Ramos (cell line): Measurements from ENCODE around the gene HS6ST1.

Experiments used
- in situ Hi-C: fragments of 300-500 bp; cut with MboI; formaldehyde crosslinking; loops from one replicate; pipeline ENCODE4 v1.14.3; 2022; ENCODE audit warnings: low sequenced_read_pairs; ENCODE audit not compliant: unreplicated experiment

The HS6ST1 gene

DNA sequence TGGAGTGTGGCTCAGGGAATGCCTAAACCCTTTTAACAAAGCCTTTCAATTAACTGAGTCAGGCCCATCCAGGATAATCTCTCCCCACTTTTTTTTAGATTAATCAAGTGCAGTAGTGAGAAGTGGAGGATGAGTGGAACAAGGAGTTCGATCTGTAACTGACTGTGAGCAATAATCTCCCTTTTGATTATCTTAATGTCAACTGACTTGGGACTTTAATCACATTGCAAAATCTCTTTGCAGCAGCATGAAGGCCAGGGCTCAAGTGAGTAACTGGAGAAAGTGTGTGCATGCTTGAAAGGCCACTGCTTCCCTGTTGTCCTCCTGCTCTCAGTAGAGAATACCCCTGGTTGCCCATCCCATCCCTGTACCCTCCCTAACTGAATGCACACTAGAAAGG, 32.1 kb upstream of the HS6ST1 start:
- in situ Hi-C loops, result no loop called here

- in situ Hi-C loops, result no loop called here
These were observed 30.0 kb upstream of the HS6ST1 start for GRCh38 chr2:128348701-128349100.

GRCh38 chr2:128347701-128348539, 29.3 kb upstream of the HS6ST1 start:
- in situ Hi-C loops, result no loop called here

- in situ Hi-C loops, result no loop called here
These were observed 28.5 kb upstream of the HS6ST1 start for GRCh38 chr2:128347171-128347558.

GRCh38 chr2:128346291-128347170, 27.9 kb upstream of the HS6ST1 start:
- in situ Hi-C loops, result no loop called here

DNA sequence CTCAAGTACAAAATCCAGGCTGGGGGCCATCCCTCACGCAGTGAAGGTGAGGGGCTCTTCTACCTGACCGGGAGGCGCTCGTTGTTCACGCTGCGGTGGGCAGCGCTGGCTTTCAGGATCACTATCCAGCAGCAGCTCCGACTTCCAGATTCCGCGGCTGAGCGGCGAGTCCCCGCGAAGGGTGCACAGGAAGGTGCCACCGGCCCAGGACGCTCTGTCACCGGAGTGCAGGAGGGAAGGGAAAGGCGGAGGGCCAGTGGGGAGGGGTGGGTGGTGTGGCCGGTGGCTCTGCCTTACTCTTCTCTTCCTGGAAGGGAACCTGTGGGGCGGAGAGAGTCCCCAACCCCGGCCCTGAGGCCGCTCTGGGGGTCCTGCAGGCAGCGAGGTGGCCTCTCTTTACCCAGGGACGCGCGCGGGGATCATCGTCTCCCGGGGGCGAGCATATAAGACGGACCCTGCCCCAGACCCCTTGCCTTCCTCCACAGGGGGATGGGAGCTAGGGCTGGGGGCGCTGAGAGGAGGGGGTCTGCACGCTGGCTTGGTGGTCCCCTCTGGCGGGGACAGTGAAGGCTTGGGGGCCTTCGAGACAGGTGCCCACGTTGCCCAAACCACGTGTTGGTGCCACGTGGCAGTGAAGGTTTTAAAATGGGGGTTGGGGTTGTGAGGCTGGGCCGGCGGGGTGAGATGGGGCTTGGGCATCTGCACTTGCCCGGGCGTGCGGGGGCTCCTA, 26.9 kb upstream of the HS6ST1 start:
- in situ Hi-C loops, result no loop called here

GRCh38 chr2:128344101-128344500, 25.4 kb upstream of the HS6ST1 start:
- in situ Hi-C loops, result no loop called here

DNA sequence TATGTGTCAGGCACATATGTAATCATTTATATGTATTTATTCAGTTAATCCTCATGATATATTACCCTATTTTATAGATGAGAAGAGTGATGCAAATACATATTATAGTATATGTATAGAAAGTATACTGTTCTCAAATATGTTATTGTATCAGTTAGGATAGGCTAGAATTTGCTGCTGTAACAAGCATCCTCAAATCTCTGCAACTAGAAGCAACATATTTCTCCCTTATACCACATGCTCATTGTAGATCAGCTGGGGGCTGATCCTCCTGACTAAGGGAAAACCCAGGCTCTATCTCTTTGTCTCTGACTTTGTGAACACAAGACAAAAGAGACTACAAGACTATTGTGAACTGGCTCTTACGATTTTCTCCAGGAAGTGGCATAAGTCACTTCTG, 24.8 kb upstream of the HS6ST1 start:
- in situ Hi-C loops, result no loop called here

GRCh38 chr2:128342550-128342949, 23.9 kb upstream of the HS6ST1 start:
- in situ Hi-C loops, result no loop called here

DNA sequence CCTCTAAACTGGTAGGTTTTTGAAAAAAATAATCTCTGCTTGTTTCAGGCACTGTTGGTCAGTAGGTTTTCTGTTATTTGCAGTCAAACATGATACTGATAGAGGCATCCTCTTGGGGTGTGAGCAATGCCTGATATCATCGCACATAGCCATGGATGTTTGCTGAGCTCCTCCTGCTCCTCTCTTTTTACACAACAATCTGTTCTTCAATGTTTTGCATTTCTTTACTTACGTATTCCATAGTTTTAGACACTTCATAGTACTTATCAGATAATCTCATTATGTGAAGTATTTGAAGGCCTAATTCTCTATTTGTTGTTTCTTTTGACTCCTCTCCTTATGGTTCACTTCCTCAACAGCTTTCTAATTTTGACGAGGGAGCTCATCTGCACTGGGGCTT, 23.0 kb upstream of the HS6ST1 start:
- in situ Hi-C loops, result no loop called here

DNA sequence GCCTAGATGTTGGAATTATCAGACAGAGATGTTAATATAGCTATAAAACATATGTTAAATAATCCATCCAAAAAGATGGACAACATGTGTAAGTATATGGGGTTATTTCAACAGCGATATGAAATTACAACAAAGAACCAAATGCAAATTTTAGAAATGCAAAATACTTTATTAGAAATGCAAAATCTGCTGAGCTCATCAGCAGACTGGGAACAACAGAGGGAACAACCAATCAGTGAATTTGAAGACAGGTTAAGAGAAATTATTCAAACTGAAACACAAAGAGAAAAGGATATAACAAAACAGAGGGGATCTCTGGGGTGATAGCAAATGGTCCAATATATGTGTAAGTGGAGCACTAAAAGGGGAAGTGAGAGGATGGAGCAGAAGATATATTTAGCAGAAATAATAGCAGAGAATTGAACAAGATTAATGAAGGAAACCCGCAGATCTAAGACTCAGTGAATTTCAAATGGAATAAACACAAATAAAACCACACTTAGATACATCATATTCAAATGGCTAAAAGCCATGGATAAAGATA, 13.5 kb upstream of the HS6ST1 start:
- in situ Hi-C loops, result no loop called here

DNA sequence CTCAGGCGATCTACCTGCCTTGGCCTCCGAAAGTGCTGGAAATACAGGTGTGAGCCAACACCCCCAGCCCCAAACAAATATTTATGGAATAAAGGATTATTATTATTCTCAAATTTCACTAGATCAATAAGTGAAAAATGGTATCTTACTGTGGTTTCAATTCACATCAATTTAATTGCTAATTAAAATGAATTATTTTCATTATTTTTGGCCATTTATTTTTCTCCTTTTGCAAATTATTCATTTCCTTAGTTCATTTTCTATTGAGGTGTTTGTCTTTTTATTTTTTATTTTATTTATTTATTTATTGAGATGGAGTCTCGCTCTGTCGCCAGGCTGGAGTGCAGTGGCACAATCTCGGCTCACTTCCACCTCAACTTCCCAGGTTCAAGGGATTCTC, 11.9 kb upstream of the HS6ST1 start:
- in situ Hi-C loops, result no loop called here

GRCh38 chr2:128329607-128330006, 10.9 kb upstream of the HS6ST1 start:
- in situ Hi-C loops, result no loop called here

DNA sequence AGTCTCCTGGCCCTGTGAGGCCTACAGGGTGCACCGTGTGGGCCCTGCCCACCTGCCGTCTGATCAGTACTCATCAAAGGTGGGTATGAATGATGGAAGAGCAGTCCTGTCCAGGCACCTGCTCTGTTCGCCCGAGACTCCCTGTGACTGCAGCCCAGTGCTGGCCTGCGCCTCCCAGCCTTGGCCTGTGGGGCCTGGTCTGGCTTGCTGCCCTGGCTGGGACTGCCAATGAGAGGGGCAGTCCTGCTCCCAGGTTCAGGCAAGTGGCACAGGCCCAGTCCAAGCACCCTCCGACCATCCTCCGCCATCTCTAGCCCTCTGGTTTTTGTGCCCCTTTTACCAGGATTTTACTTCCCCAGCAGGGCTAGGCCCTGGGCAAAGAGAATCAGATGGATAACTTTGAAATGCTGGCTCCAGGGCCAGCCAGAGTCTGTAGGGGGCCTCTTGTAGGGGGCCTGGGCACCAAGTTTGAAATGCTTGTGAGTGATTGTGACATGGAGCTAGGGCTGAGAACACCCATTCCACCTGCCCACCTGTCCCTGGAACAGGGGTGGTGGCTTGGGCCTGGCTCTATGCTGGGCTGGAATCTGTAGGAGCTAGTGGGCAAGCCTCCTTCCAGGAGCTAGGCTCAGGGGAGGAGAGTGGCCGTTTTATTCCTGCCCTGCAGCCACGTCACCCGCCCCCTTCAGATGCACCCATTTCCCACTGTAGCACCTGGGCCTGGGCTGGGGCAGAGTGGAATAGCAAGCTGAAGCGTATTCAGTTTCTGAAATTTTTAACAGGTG, 8.7 kb upstream of the HS6ST1 start:
- in situ Hi-C loops, result no loop called here

GRCh38 chr2:128326346-128326745, 7.7 kb upstream of the HS6ST1 start:
- in situ Hi-C loops, result no loop called here

GRCh38 chr2:128325611-128326181, 7.0 kb upstream of the HS6ST1 start:
- in situ Hi-C loops, result no loop called here

- in situ Hi-C loops, result no loop called here
These were observed 6.3 kb upstream of the HS6ST1 start for GRCh38 chr2:128324897-128325410.

DNA sequence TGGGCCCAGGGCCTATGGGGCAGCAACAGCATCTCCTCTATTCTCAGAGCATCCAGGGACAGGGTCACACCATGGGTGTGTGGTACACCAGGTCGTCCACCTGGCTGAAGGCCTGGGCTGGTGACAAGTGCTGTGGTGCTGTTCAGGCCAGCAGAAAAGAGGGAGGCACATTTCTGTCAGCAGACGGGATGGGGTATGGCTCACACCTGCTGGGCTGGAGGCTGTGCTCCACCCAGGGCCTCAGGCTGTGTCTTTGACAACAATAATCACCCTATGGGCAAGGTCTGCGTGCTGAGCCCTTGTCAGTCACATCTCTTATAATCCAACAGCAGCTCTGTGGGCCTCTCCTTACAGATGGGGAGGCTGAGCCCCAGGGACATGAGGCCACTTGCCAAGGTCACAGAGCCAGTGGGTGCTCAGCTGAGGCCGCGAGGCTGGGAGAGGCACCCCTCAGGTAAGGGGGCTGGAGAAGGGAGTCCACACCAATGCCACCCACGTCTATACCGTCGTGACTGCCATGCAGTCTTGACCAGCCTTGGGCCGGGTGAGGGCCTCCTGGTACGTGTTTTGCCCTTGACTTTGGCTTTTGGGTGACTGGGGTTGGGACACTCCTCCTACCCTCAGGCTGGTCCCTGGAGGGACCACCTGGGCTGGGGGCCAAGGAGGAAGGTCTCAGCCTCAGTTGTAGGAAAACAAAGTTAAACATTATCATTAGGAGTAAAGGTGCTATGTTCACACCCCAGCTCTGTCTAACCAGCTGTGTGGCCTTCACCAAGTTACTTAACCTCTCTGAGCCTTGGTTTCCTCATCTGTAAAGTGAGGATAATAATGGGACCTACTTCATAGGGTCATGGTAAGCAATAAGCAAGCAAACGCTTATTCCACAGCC, 5.6 kb upstream of the HS6ST1 start:
- in situ Hi-C loops, result no loop called here
